Activated naive CD8-positive, alpha-beta T cell treated with anti-CD3 and anti-CD28 coated beads, Interleukin-2, amount 50 U/mL, for 24 hours (primary cell): ENCODE measurements around the gene U2AF1L4.

Experiments
- ATAC-seq: fragments of 150-1000 bp; cut with Tn5 transposase; one replicate; pipeline ENCODE4 v1.10.0; 2021
- DNase-seq: peaks from one replicate; pipeline ENCODE4 v3.0.0; 2021
- H3K27ac Mint-ChIP-seq: one replicate; pipeline ENCODE4 v1.8.0; 2021; ENCODE audit warnings: mild to moderate bottlenecking, mixed read lengths
- H3K27me3 Mint-ChIP-seq: one replicate; pipeline ENCODE4 v1.8.0; 2021; ENCODE audit warnings: mixed read lengths
- H3K36me3 Mint-ChIP-seq: one replicate; pipeline ENCODE4 v1.8.0; 2021; ENCODE audit warnings: low read depth, mixed read lengths
- H3K4me1 Mint-ChIP-seq: one replicate; pipeline ENCODE4 v1.8.0; 2021; ENCODE audit warnings: mixed read lengths
- H3K4me3 Mint-ChIP-seq: one replicate; pipeline ENCODE4 v1.8.0; 2021; ENCODE audit warnings: mild to moderate bottlenecking, moderate library complexity, mixed read lengths
- H3K9me3 Mint-ChIP-seq: one replicate; pipeline ENCODE4 v1.8.0; 2021; ENCODE audit warnings: mixed read lengths

The U2AF1L4 gene

GRCh38 chr19:35744430-35745327, 539 bp downstream of the U2AF1L4 start:
- ATAC-seq: peak; percentile 42

DNA sequence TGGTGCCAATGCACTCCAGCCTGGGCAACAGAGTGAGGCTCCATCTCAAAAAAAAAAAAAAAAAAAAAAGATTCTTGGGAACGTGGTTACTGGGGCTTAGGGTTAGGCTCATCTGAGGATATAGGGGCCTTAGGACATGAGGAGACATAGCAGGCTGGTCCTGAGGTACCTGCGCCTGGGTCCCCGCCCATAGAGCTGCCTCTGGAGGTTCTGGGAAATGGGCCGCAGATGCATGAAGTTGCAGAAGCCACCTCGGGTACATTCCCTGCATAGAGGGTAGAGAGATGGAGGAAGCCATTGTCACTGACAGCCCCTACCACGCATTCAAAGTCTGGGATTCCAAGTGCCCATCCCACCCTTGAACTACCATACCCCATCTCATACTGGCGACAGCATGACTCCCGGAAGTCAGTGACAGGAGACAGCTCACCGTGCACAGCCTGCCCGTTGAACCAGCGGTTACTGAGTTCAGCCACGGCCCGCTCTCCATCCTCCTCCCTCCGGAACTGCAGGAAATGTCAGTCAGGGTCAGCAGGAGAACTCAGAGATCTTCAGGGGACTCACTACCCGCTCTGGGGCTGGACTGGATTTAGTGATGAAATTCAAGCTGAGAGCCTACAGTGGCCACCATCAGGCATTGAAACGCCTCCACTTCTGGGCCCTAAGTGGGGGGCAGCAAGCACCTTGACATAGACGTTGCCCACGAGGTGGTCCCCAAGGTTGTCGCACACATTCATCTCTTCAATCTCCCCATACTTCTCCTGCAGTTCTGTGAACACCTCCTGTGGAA, 1.4 kb downstream of the U2AF1L4 start:
- Mint-ChIP-seq H3K36me3 (peaks cover 26% of the 10 kb centered on the region), H3K27ac (peak overlapping the region; percentile 99), H3K4me3 (peak overlapping the region; percentile 97), H3K27me3 (no peaks in the 10 kb centered on the region), H3K9me3 (no peaks in the 10 kb centered on the region), H3K4me1 (peaks cover 64% of the 10 kb centered on the region)
- ATAC-seq (no peak), DNase-seq (no peak)

More at GRCh38 chr19:35744430-35745327, 539 bp downstream of the U2AF1L4 start:
- DNase-seq: peak; percentile 94
- Mint-ChIP-seq H3K4me1 (peaks cover 66% of the 10 kb centered on the region), H3K27ac (peak overlapping the region; percentile 99), H3K4me3 (peak overlapping the region; percentile 97), H3K27me3 (no peaks in the 10 kb centered on the region), H3K36me3 (peaks cover 24% of the 10 kb centered on the region), H3K9me3 (no peaks in the 10 kb centered on the region)

GRCh38 chr19:35742121-35742724, 3.0 kb downstream of the U2AF1L4 start, which contains the start of gene IGFLR1:
TSS of gene IGFLR1 (minus strand) at chr19:35742452. CDS start at chr19:35741180, 1,272 bp downstream.
- H3K27ac Mint-ChIP-seq: peak within 1 kb of the TSS; percentile 99
- H3K4me3 Mint-ChIP-seq: peak within 1 kb of the TSS; percentile 97
- peaks cover 58% of the 10 kb centered on the region for H3K4me1 Mint-ChIP-seq
- no peaks in the 10 kb centered on the region for H3K9me3 Mint-ChIP-seq
- H3K36me3 Mint-ChIP-seq: peaks cover 31% of the 10 kb centered on the region
- ATAC-seq (peak; percentile 6), DNase-seq (peak; percentile 86)
- no peaks in the 10 kb centered on the region for H3K27me3 Mint-ChIP-seq

DNA sequence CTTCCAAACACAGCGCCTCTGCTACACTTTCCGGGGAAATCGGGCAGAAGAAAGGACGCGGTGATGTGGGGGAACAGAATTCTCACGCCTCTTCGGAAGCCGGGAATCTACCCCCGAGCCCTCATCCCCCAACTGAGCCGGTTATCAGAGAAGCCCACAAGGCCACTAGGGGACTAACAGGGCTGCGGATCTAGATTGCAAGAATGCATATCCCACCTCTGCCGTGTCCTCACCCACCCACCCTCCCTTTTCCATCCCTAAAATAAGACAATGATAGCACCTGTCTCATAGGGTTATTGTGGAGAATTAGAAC, 4.1 kb downstream of the U2AF1L4 start:
- no peak for ATAC-seq
- H3K9me3 Mint-ChIP-seq: no peaks in the 10 kb centered on the region
- H3K27ac Mint-ChIP-seq: peak overlapping the region; percentile 92
- peaks cover 59% of the 10 kb centered on the region for H3K4me1 Mint-ChIP-seq
- H3K27me3 Mint-ChIP-seq: no peaks in the 10 kb centered on the region
- H3K4me3 Mint-ChIP-seq: peak overlapping the region; percentile 97
- peaks cover 36% of the 10 kb centered on the region for H3K36me3 Mint-ChIP-seq
- DNase-seq: no peak

- ATAC-seq: peak; percentile 70
- peaks cover 53% of the 10 kb centered on the region for H3K4me1 Mint-ChIP-seq
- peak; percentile 97 for DNase-seq
- no peaks in the 10 kb centered on the region for H3K9me3 Mint-ChIP-seq
- H3K27me3 Mint-ChIP-seq: no peaks in the 10 kb centered on the region
- peak overlapping the region; percentile 92 for H3K27ac Mint-ChIP-seq
- H3K4me3 Mint-ChIP-seq: peak overlapping the region; percentile 97
- H3K36me3 Mint-ChIP-seq: peaks cover 37% of the 10 kb centered on the region
These were observed 4.6 kb downstream of the U2AF1L4 start for GRCh38 chr19:35740423-35741202.

DNA sequence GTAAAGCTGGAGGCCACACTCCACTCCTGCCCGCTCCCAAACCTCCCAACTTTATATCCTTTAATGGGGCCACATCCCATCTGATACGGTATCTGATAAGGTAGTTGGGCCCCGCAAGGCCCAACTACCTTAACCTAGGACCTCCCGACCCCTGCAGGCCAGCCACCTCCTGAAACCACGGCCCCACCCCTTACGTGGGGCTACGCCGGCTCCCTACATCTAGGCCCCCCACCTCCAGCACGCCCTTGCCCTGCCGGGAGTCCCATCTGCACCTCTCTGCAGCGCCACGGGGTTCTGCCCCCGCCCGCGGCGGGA, 5.2 kb downstream of the U2AF1L4 start:
- Mint-ChIP-seq H3K27me3 (no peaks in the 10 kb centered on the region), H3K4me1 (peaks cover 49% of the 10 kb centered on the region), H3K27ac (no peak overlapping the region), H3K36me3 (peaks cover 36% of the 10 kb centered on the region), H3K4me3 (peak overlapping the region; percentile 97), H3K9me3 (no peaks in the 10 kb centered on the region)
- ATAC-seq (peak; percentile 13), DNase-seq (no peak)

GRCh38 chr19:35739275-35740107, 5.7 kb downstream of the U2AF1L4 start:
- Mint-ChIP-seq H3K9me3 (no peaks in the 10 kb centered on the region), H3K36me3 (peaks cover 41% of the 10 kb centered on the region), H3K4me3 (peak overlapping the region; percentile 97), H3K4me1 (peaks cover 45% of the 10 kb centered on the region), H3K27me3 (no peaks in the 10 kb centered on the region), H3K27ac (peak overlapping the region; percentile 57)
- DNase-seq (no peak), ATAC-seq (no peak)

- Mint-ChIP-seq H3K9me3 (no peaks in the 10 kb centered on the region), H3K4me1 (peaks cover 40% of the 10 kb centered on the region), H3K36me3 (peaks cover 45% of the 10 kb centered on the region), H3K27me3 (no peaks in the 10 kb centered on the region), H3K27ac (peak overlapping the region; percentile 69), H3K4me3 (peak overlapping the region; percentile 17)
- DNase-seq: no peak
- no peak for ATAC-seq
These were observed 6.4 kb downstream of the U2AF1L4 start for GRCh38 chr19:35738887-35739229.

GRCh38 chr19:35738021-35738886, 7.0 kb downstream of the U2AF1L4 start:
- H3K36me3 Mint-ChIP-seq: peaks cover 44% of the 10 kb centered on the region
- H3K4me3 Mint-ChIP-seq: peak overlapping the region; percentile 17
- no peak for DNase-seq
- no peaks in the 10 kb centered on the region for H3K27me3 Mint-ChIP-seq
- peaks cover 35% of the 10 kb centered on the region for H3K4me1 Mint-ChIP-seq
- H3K9me3 Mint-ChIP-seq: no peaks in the 10 kb centered on the region
- ATAC-seq: no peak
- H3K27ac Mint-ChIP-seq: peak overlapping the region; percentile 69

GRCh38 chr19:35736913-35737886, 8.0 kb downstream of the U2AF1L4 start:
- peak overlapping the region; percentile 64 for H3K27ac Mint-ChIP-seq
- DNase-seq (peak; percentile 37), ATAC-seq (no peak)
- H3K9me3 Mint-ChIP-seq: no peaks in the 10 kb centered on the region
- peaks cover 25% of the 10 kb centered on the region for H3K4me1 Mint-ChIP-seq
- H3K4me3 Mint-ChIP-seq: no peak overlapping the region
- H3K36me3 Mint-ChIP-seq: peaks cover 37% of the 10 kb centered on the region
- H3K27me3 Mint-ChIP-seq: no peaks in the 10 kb centered on the region

DNA sequence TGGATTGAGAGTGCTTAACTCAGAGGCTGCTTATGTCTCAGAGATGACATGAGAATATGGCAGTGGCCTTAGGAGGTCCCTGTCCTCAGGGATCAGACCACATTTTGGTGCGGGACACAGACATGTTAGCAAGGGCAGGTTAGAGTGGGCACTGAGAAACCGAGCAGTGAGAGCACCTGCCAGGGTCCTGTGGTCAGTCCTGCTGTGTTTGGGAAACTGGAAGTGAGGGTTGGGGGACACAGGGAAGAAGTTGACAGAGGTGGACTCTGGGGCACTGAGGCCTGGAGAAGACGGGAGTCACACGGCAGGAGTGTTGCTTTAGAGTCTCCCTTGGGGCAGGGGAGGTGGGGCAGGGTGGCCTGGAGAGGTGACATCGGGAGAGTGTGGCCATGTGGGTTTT, 10.3 kb downstream of the U2AF1L4 start:
- Mint-ChIP-seq H3K4me3 (no peak overlapping the region), H3K4me1 (peaks cover 16% of the 10 kb centered on the region), H3K27me3 (no peaks in the 10 kb centered on the region), H3K27ac (no peak overlapping the region), H3K36me3 (peaks cover 44% of the 10 kb centered on the region), H3K9me3 (no peaks in the 10 kb centered on the region)
- no peak for DNase-seq
- ATAC-seq: no peak

DNA sequence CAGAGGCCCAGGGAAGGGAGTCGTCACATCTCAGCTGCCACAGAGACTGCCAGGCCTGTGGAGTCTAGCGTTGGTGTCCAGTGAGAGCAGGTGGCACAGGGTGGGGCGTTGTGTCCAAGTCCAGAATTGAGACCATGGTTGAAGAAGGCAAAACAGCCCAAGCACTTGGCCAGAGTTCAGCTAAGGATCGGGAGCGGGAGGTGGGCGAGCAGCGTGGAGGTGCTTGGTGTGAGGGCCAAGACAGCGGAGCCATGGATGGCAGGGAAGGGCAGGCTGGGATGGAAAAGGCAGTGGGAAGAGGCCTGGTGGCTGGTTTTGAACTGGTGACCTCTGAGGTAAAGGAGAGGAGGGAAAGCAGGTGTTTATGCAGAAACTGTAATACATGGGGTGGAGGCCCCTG, 10.9 kb downstream of the U2AF1L4 start:
- peak overlapping the region; percentile 44 for H3K27ac Mint-ChIP-seq
- no peak overlapping the region for H3K4me3 Mint-ChIP-seq
- H3K36me3 Mint-ChIP-seq: peaks cover 50% of the 10 kb centered on the region
- H3K27me3 Mint-ChIP-seq: no peaks in the 10 kb centered on the region
- ATAC-seq (no peak), DNase-seq (no peak)
- H3K9me3 Mint-ChIP-seq: no peaks in the 10 kb centered on the region
- H3K4me1 Mint-ChIP-seq: peaks cover 11% of the 10 kb centered on the region
